Measurements from ENCODE around the gene SDR42E2.

SDR42E2 gene

DNA sequence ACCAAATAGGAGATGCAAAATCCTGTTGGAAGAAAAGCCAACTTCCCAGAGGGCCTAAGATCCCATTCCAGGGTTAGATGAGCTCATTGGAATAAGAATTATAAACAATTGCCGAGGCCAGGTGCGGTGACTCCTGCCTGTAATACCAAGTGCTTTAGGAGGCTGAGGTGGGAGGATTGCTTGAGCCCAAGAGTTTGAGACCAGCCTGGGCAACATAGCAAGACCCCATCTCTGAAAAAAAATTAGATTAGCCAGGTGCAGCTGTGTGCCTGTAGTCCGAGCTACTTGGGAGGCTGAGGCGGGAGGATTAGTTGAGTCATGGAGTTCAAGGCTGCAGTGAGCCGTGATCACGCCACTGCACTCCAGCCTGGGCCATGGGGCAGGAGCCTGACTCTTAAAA is 17.8 kb upstream of the SDR42E2 start:
- no peak overlapping the region for H3K4me3 ChIP-seq (ENCODE audit: low read depth, low read length)
- H3K9me3 ChIP-seq (ENCODE audit: control insufficient read depth, insufficient read depth, low read depth, low read length), result no peaks in the 10 kb centered on the region
- H3K36me3 ChIP-seq (ENCODE audit: control insufficient read depth in 2 of 2, insufficient read depth in 1 of 2, low read length in 2 of 2), result no peaks in the 10 kb centered on the region
- H3K27ac ChIP-seq (ENCODE audit: extremely low read depth, low read depth, low read length), result no peak overlapping the region
- TF ChIP-seq, protein P1, sequence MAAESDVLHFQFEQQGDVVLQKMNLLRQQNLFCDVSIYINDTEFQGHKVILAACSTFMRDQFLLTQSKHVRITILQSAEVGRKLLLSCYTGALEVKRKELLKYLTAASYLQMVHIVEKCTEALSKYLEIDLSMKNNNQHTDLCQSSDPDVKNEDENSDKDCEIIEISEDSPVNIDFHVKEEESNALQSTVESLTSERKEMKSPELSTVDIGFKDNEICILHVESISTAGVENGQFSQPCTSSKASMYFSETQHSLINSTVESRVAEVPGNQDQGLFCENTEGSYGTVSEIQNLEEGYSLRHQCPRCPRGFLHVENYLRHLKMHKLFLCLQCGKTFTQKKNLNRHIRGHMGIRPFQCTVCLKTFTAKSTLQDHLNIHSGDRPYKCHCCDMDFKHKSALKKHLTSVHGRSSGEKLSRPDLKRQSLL (tag by site-specific recombination; IDR thresholded peaks at IDR 0.05), result no peak
- TF ChIP-seq ZNF121 (tag by site-specific recombination; IDR thresholded peaks at IDR 0.05), result peak; percentile 57; the same call in 1 of the 2 replicates
- ChIA-PET CTCF (interaction anchor here (1.2 kb wide), 1 partner anchor 9 kb away, joined by 3 read pairs; no protein-coding TSS in a partner anchor), POLR2A (no interaction called here)
- H3K4me1 ChIP-seq (ENCODE audit: control insufficient read depth, insufficient read depth, low read length), result no peaks in the 10 kb centered on the region

DNA sequence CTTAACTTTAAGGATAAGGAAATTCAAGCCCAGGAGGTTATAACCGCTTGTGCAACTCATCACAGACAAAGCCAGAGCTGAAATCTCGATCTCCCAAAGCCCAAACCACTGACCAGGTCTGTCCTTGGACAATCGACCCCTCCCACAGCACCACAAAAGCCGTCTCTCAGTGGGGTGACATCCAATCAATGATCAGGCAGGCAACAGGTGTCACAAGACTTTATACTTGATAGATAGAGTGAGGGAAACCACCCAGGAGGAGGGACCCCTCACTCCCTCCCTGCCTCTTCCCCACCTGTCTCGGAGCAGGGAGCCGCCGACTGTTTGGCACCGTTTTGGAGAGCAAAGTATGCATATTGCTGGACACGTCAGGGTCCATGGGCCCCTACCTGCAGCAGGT is 14.5 kb upstream of the SDR42E2 start:
- Histone ChIP-seq H3K36me3 (ENCODE audit: control insufficient read depth in 2 of 2, insufficient read depth in 1 of 2, low read length in 2 of 2) (no peaks in the 10 kb centered on the region), H3K4me1 (ENCODE audit: control insufficient read depth, insufficient read depth, low read length) (no peaks in the 10 kb centered on the region), H3K9me3 (ENCODE audit: control insufficient read depth, insufficient read depth, low read depth, low read length) (no peaks in the 10 kb centered on the region), H3K27ac (ENCODE audit: extremely low read depth, low read depth, low read length) (no peak overlapping the region), H3K4me3 (ENCODE audit: low read depth, low read length) (no peak overlapping the region)
- no peak for TF ChIP-seq ZNF473 (tag by site-specific recombination; IDR thresholded peaks at IDR 0.05)
- no peak for TF ChIP-seq ZNF792 (tag by site-specific recombination; IDR thresholded peaks at IDR 0.05)
- no peak for TF ChIP-seq ZSCAN16 (tag by site-specific recombination; IDR thresholded peaks at IDR 0.05)
- TF ChIP-seq ZSCAN30 (tag by site-specific recombination; IDR thresholded peaks at IDR 0.05), result no peak
- no peak for TF ChIP-seq ZNF423 (tag by site-specific recombination; IDR thresholded peaks at IDR 0.05)
- TF ChIP-seq, protein P2, sequence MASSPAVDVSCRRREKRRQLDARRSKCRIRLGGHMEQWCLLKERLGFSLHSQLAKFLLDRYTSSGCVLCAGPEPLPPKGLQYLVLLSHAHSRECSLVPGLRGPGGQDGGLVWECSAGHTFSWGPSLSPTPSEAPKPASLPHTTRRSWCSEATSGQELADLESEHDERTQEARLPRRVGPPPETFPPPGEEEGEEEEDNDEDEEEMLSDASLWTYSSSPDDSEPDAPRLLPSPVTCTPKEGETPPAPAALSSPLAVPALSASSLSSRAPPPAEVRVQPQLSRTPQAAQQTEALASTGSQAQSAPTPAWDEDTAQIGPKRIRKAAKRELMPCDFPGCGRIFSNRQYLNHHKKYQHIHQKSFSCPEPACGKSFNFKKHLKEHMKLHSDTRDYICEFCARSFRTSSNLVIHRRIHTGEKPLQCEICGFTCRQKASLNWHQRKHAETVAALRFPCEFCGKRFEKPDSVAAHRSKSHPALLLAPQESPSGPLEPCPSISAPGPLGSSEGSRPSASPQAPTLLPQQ (tag by site-specific recombination; IDR thresholded peaks at IDR 0.05), result no peak
- TF ChIP-seq SCRT2 (tag by site-specific recombination; IDR thresholded peaks at IDR 0.05), result peak; percentile 73
- TF ChIP-seq ZNF549 (tag by site-specific recombination; IDR thresholded peaks at IDR 0.05), result no peak
- TF ChIP-seq HOXA7 (CRISPR knock-in tag; IDR thresholded peaks at IDR 0.05; ENCODE audit: borderline replicate concordance), result no peak
- TF ChIP-seq, protein P3, sequence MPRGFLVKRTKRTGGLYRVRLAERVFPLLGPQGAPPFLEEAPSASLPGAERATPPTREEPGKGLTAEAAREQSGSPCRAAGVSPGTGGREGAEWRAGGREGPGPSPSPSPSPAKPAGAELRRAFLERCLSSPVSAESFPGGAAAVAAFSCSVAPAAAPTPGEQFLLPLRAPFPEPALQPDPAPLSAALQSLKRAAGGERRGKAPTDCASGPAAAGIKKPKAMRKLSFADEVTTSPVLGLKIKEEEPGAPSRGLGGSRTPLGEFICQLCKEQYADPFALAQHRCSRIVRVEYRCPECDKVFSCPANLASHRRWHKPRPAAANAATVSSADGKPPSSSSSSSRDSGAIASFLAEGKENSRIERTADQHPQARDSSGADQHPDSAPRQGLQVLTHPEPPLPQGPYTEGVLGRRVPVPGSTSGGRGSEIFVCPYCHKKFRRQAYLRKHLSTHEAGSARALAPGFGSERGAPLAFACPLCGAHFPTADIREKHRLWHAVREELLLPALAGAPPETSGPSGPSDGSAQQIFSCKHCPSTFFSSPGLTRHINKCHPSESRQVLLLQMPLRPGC (tag by site-specific recombination; IDR thresholded peaks at IDR 0.05), result no peak
- no peak for TF ChIP-seq ZNF510 (tag by site-specific recombination; IDR thresholded peaks at IDR 0.05; ENCODE audit: insufficient replicate concordance)
- TF ChIP-seq SP3 (tag by site-specific recombination; IDR thresholded peaks at IDR 0.05), result no peak
- TF ChIP-seq SCRT1 (tag by site-specific recombination; IDR thresholded peaks at IDR 0.05; ENCODE audit: borderline replicate concordance), result peak; percentile 62
- TF ChIP-seq, protein P4, sequence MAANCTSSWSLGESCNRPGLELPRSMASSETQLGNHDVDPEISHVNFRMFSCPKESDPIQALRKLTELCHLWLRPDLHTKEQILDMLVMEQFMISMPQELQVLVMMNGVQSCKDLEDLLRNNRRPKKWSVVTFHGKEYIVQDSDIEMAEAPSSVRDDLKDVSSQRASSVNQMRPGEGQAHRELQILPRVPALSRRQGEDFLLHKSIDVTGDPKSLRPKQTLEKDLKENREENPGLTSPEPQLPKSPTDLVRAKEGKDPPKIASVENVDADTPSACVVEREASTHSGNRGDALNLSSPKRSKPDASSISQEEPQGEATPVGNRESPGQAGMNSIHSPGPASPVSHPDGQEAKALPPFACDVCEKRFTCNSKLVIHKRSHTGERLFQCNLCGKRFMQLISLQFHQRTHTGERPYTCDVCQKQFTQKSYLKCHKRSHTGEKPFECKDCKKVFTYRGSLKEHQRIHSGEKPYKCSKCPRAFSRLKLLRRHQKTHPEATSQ (tag by site-specific recombination; IDR thresholded peaks at IDR 0.05), result no peak
- no peak for TF ChIP-seq ZNF202 (tag by site-specific recombination; IDR thresholded peaks at IDR 0.05; ENCODE audit: borderline replicate concordance)
- ChIA-PET POLR2A (no interaction called here), CTCF (interaction anchor here (0.6 to 1.7 kb wide), 2 partner anchors 41 to 70 kb away, joined by 3 to 5 read pairs; no protein-coding TSS in a partner anchor)

Data from HEK293 (cell line).